ENCODE measurements around the gene CT55. TPM values are rescaled to one million over a fixed set of nuclear protein-coding genes. Genes with fewer than 3 reads are reported as not detected.
"Not testable (repeated sequence)": the region's sequence is repeated elsewhere in the genome, so short reads cannot be mapped to it uniquely, and the experiment has no call there.

Gene CT55
- total RNA-seq, 6 experiments from 2014 or later: not detected

GRCh38 chrX:135193740-135194139, 22.5 kb upstream of the CT55 start:
- H3K27me3 Mint-ChIP-seq (ENCODE audit: insufficient read depth): peaks cover 7% of the 10 kb centered on the region
- no peak overlapping the region for H3K4me3 Mint-ChIP-seq
- no peak for TF ChIP-seq CTCF (IDR thresholded peaks at IDR 0.05)
- H3K4me1 Mint-ChIP-seq (ENCODE audit: low read depth): no peaks in the 10 kb centered on the region
- no peak for DNase-seq
- no peak overlapping the region for H3K27ac Mint-ChIP-seq
- no peaks in the 10 kb centered on the region for H3K9me3 Mint-ChIP-seq
- H3K36me3 Mint-ChIP-seq (ENCODE audit: low read depth): no peaks in the 10 kb centered on the region

- H3K27ac Mint-ChIP-seq: no peak overlapping the region
- H3K9me3 Mint-ChIP-seq: no peaks in the 10 kb centered on the region
- DNase-seq: no peak
- H3K4me1 Mint-ChIP-seq (ENCODE audit: low read depth): no peaks in the 10 kb centered on the region
- no peak for TF ChIP-seq CTCF (IDR thresholded peaks at IDR 0.05)
- no peak overlapping the region for H3K4me3 Mint-ChIP-seq
- H3K36me3 Mint-ChIP-seq (ENCODE audit: low read depth): no peaks in the 10 kb centered on the region
- H3K27me3 Mint-ChIP-seq (ENCODE audit: insufficient read depth): peaks cover 12% of the 10 kb centered on the region
Observed at GRCh38 chrX:135191838-135192237, 20.6 kb upstream of the CT55 start.

GRCh38 chrX:135185795-135186443, 14.7 kb upstream of the CT55 start:
- peak; percentile 72 for TF ChIP-seq CTCF (IDR thresholded peaks at IDR 0.05)
- Mint-ChIP-seq H3K36me3 (ENCODE audit: low read depth) (no peaks in the 10 kb centered on the region), H3K4me3 (no peak overlapping the region), H3K27me3 (ENCODE audit: insufficient read depth) (peaks cover 11% of the 10 kb centered on the region), H3K9me3 (no peaks in the 10 kb centered on the region), H3K4me1 (ENCODE audit: low read depth) (no peaks in the 10 kb centered on the region), H3K27ac (no peak overlapping the region)
- DNase-seq: peak; percentile 51

GRCh38 chrX:135178636-135179035, 7.4 kb upstream of the CT55 start:
- Mint-ChIP-seq H3K9me3 (no peaks in the 10 kb centered on the region), H3K27me3 (ENCODE audit: insufficient read depth) (peaks cover 2% of the 10 kb centered on the region), H3K36me3 (ENCODE audit: low read depth) (no peaks in the 10 kb centered on the region), H3K4me1 (ENCODE audit: low read depth) (no peaks in the 10 kb centered on the region), H3K27ac (no peak overlapping the region), H3K4me3 (no peak overlapping the region)
- DNase-seq: no peak
- TF ChIP-seq CTCF (IDR thresholded peaks at IDR 0.05): no peak

- Mint-ChIP-seq H3K36me3 (ENCODE audit: low read depth) (no peaks in the 10 kb centered on the region), H3K4me3 (no peak overlapping the region), H3K4me1 (ENCODE audit: low read depth) (no peaks in the 10 kb centered on the region), H3K27ac (no peak overlapping the region), H3K9me3 (no peaks in the 10 kb centered on the region), H3K27me3 (ENCODE audit: insufficient read depth) (peaks cover 5% of the 10 kb centered on the region)
- TF ChIP-seq CTCF (IDR thresholded peaks at IDR 0.05): no peak
- no peak for DNase-seq
Observed at GRCh38 chrX:135170468-135170867, 730 bp downstream of the CT55 start.

GRCh38 chrX:135169534-135169933, 1.7 kb downstream of the CT55 start:
- H3K36me3 Mint-ChIP-seq (ENCODE audit: low read depth); H3K9me3 Mint-ChIP-seq; DNase-seq; H3K27ac Mint-ChIP-seq; H3K27me3 Mint-ChIP-seq (ENCODE audit: insufficient read depth); H3K4me3 Mint-ChIP-seq; H3K4me1 Mint-ChIP-seq (ENCODE audit: low read depth): not testable (repeated sequence)
